NT2/D1 (cell line): Measurements from ENCODE around the gene NAIF1.

Source experiments
- SUZ12 ChIP-seq: IDR thresholded peaks from 2 replicates; pipeline ENCODE4 v1.6.1; 2011; ENCODE audit not compliant: insufficient read length, insufficient read depth; ENCODE audit errors: extremely low read depth
- ZNF274 ChIP-seq: IDR thresholded peaks from 2 replicates; pipeline ENCODE4 v1.6.1; 2011; ENCODE audit warnings: mild to moderate bottlenecking, low read depth, low read length

DNA sequence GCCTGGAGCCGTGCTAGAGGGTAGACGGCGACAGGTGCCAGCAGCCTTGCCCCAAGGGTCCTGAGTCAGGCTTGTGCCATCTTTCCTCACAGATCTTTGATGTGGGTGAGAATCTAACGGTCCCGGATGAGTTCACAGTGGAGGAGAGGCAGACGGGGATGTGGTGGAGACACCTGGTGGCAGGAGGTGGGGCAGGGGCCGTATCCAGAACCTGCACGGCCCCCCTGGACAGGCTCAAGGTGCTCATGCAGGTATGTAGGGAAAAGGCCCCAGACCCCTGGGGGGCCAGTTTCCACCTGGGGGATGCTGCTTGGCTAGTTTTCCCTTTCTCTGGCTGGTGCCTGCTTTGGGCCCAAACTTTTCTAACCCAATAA lies 36.5 kb upstream of the NAIF1 start:
- no peak for TF ChIP-seq SUZ12
- no peak for TF ChIP-seq ZNF274
